Occipital lobe (tissue), 2 donors: ENCODE data around the gene ZNF337. TPM values are rescaled to one million over a fixed set of nuclear protein-coding genes. Genes with fewer than 3 reads are reported as not detected.
"Not testable (repeated sequence)": the region's sequence is repeated elsewhere in the genome, so short reads cannot be mapped to it uniquely, and the experiment has no call there.

Experiments
- DNase-seq: peaks from one replicate; lab custom pipeline; 2025; lab: John Stamatoyannopoulos, UW
- total RNA-seq: library from RNA; depleted of rRNA; stranded (reverse); fragments of >200 nt; gene quantifications from one replicate; pipeline ENCODE4 v1.2.3, GENCODE V29; 2014

The ZNF337 gene
- total RNA-seq, 1 donor from 2014 or later, result 28.5 TPM

DNA sequence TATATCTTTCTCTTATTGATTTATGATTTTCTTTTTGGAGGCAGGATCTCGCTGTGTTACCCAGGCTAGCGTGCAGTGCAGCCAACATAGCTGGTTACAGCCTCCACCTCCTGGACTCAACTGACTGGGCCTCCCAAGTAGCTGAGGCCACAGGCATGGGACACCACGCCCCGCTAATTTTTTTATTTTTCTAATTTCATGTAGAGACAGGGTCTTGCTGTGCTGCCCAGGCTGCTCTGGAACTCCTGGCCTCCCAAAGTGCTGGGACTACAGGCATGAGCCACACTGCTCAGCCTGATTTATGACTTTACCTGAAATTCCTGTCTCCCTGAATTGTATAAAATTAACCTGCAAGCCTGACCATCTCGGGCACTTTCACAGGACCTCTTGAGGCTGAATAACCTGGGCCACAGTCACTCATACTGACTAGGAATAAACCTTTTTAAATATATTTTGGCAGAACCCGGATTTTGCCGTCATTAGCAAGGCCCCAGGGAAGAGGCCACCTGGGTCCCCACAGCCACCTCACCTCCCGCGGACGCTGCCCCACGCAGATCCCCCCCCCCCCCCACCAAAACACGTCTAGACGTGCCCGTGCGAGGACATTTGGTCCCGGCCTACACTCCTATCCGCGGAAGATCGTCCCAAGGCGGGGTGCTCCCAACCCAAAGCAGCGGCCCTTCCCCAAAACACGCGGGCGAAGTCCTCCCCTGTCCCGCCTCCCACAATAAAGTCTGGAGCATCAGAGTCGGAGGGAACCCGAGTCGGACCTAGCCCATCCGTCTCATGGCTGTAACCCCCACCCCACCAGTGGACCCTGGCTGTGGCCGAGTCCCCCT, 902 bp downstream of the ZNF337 start:
- DNase-seq, result no peak

- DNase-seq, result no peak
Measured at GRCh38 chr20:25692499-25692898, 4.2 kb downstream of the ZNF337 start.

- DNase-seq, result no peak
Measured at GRCh38 chr20:25690427-25690826, 6.2 kb downstream of the ZNF337 start.

DNA sequence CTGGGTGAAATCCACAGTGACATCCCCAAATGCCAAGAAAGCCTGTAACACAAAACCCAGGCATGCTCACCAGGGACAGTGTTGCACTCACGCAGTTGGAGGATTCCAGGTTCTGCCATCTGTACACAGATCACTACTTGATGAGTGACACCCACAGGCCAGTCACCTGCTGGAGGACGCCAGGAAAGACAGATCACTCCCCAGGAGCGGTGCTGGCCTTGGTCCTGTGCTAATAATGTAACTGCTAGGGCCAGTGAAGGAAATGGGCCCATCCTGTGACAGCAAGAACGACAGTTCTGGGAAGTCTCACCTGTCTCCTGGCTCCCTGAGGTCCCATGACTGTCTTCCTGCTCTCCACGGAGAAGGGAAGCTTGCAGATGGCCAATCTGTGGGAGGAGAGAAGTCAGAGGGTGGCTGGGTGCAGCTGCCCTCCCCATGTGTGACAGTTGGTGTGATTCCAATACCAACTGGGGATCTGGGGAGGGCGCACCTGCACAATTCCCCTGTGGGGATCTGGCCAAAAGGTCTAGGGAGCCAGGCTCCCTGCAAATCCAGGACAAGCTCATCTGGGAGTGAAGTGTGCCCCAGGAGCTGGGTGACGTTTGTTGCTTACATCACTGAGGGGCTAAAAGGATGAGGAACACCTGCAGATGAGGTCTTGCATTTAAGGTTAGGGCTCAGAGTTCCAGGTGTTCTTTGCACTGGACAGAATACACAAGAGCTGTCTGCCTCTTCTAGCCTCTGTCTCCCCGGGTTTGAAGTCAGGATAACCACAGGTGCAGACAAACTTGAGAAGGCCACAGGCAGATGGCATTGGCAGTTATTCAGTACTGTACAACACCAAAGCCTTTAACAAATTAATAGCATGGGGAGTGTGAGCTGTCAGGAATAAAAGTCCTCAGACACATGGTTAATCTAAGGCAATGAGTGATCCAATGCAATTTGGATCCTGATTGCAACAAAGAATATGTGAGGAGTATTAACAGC, 10.3 kb downstream of the ZNF337 start:
- DNase-seq, result no peak

GRCh38 chr20:25685276-25686080, 11.2 kb downstream of the ZNF337 start:
- no peak for DNase-seq

DNA sequence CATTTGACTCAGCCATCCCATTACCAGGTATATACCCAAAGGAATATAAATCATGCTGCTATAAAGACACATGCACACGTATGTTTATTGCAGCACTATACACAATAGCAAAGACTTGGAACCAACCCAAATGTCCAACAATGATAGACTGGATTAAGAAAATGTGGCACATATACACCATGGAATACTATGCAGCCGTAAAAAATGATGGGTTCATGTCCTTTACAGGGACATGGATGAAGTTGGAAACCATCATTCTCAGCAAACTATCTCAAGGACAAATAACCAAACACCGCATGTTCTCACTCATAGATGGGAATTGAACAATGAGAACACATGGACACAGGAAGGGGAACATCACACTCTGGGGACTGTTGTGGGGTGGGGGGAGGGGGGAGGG, 12.8 kb downstream of the ZNF337 start:
- DNase-seq, result not testable (repeated sequence)

DNA sequence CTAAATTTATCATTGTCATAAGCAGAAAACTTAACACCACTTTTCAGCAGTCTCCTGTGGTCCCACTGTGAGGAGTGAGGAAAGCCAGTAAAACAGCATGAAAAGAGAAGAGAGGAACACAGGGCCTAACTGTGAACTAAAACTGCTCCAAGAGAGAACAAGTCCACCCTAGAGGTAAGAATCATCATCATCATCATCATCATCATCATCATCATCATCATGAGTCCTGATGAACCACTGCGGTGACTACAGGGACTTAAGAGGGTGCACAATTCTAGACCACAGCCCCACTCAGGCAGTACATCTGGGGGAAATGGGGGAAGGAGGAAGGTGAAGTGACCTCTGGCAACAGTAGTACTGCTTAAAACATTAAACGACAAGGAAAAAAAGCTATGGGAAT, 13.6 kb downstream of the ZNF337 start:
- DNase-seq, result no peak

DNA sequence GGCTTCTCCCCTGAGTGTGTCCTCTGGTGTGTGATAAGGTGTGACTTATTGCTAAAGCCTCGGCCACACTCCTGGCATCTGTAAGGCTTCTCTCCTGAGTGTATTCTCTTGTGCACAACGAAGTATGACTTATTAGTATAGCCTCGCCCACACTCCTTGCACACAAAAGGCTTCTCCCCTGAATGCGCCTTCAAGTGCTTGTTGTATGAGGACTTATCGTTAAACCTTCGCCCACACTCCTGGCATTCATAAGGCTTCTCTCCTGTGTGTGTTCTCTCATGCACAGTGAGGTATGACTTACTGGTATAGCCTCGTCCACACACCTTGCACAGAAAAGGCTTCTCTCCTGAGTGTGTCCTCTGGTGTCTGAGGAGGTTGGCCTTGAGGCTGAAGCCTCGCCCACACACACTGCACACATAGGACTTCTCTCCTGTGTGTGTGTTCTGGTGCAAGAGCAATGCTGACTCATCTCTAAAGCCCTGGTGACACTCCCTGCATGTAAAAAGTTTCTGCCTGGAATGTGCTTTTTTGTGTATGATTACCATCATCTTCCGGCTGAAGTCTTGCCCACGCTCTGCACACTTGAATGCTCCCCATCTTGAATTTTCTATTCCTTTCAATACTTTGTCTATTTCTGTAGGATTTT, 20.4 kb downstream of the ZNF337 start:
- DNase-seq, result no peak

GRCh38 chr20:25675161-25675560, 21.5 kb downstream of the ZNF337 start:
- peak; percentile 17 for DNase-seq

DNA sequence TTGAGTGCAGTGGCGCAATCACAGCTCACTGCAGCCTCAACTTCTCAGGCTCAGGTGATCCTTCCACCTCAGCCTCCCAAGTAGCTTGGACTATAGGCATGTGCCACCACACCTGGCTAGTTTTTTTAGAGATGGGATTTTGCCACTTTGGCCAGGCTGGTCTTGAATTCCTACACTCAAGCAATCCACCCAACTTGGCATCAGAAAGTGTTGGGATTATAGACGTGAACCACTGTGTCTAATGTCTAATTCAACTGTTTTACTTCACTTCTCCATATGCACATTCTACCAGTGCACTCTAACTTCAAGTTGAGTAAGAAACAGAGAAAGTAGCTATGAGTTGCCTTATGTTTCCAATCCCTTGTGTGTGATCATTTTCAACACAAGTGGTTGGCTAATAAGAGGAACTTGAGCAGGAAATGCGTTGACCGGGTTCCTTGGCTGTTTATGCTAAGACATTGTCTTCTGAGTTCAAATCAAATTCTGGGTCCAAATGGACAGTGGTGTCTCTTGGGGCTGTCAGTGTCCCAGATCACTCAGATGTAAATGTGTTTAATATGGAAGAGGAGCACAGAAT, 23.9 kb downstream of the ZNF337 start:
- DNase-seq, result no peak

GRCh38 chr20:25669826-25670422, 26.7 kb downstream of the ZNF337 start:
- DNase-seq, result no peak

DNA sequence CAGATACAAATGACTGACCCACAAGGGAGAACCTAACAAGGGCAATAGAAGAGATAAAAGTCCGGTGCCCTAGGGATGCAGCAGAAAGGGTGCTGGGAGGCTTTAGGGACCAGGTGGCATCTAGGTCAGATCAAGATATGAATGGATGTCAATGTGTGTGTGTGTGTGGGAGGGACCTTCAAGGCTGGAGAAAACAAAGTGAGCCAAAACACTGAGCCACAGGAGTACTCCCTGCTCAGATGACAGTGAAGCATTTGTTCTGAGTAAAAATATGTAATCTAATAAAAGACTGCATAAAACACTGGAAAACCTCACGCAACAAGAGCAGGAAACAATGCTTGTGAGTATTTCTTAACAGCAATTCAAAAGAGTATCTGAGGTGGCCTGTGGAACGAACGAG, 28.2 kb downstream of the ZNF337 start:
- no peak for DNase-seq

DNA sequence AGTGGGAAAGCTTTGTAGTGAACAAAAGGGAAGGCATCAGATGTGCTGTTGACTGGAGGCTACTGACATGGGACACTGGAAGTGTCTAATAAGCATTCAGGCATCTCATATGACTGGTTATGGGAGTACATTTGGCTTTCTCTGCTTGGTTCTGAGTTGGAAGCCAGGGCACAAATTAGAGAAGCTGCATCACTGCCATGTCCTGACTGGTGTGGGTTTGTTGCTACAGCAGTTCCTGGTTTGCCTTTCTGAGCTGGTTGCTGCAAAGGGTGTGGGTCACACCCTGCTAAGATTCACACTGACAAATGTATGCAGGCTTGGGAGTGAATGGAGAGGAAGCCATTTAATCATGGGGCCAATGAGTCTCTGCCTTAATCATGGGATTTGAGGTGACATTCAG, 36.7 kb downstream of the ZNF337 start:
- DNase-seq, result no peak

- no peak for DNase-seq
Measured at GRCh38 chr20:25654487-25654886, 42.2 kb downstream of the ZNF337 start.

- DNase-seq, result not testable (repeated sequence)
Measured at GRCh38 chr20:25652866-25653265, 43.8 kb downstream of the ZNF337 start.

- no peak for DNase-seq
Measured at GRCh38 chr20:25644814-25645213, 51.8 kb downstream of the ZNF337 start.

- no peak for DNase-seq
Measured at GRCh38 chr20:25643716-25644115, 52.9 kb downstream of the ZNF337 start.

DNA sequence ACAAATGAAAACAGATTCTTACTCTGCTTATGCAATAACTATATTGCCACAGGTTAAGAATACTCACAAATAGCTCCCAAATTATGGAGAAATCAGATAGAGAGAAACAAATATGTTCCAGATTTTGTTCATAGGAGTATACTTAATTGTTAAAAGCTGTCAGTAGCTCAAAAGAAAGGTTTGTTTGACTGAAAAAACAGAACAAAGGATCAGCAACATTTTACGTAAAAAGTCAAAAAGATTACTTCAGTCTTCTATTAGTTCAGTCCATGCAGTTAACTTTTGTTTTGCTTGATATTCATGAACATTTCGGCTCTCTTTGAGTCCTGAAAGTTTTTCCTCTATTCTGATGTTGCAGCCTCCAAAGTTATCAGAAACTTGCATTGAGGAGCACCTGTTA, 59.4 kb downstream of the ZNF337 start:
- DNase-seq, result no peak

- no peak for DNase-seq
Measured at GRCh38 chr20:25632940-25633790, 63.5 kb downstream of the ZNF337 start.
